CD8-positive, alpha-beta memory T cell (primary cell): ENCODE results near the gene PHTF2. TPM values are rescaled to one million over a fixed set of nuclear protein-coding genes. Genes with fewer than 3 reads are reported as not detected.
A peak's percentile ranks its signal among the peaks of the same experiment; 100 is the strongest.

Source experiments
- CTCF ChIA-PET: fragments of 350-600 bp; sonication (Branson Sonifier 250); formaldehyde crosslinking; loops from one replicate; lab custom pipeline; 2021; ENCODE audit warnings: antibody characterized with exemption; lab: Charles Lee
- POLR2A ChIA-PET: fragments of 350-600 bp; sonication (Branson Sonifier 250); formaldehyde crosslinking; loops from one replicate; lab custom pipeline; 2021; ENCODE audit warnings: antibody characterized with exemption; lab: Charles Lee
- DNase-seq, 5 donors: peaks; one replicate each; pipeline versions ENCODE4 v3.0.0 to v3.0.0-alpha.2; 2020 to 2022; ENCODE audit warnings: mixed read lengths in 1 of 5
- H3K27ac ChIP-seq: one replicate; pipeline ENCODE4 v1.7.0; 2013; ENCODE audit warnings: low read depth, mild to moderate bottlenecking, low read length, moderate library complexity
- H3K27me3 ChIP-seq: 2 replicates; pipeline ENCODE4 v1.7.0; 2013; ENCODE audit warnings: low read length, mild to moderate bottlenecking; ENCODE audit not compliant: insufficient read depth, poor library complexity, severe bottlenecking
- H3K36me3 ChIP-seq: 2 replicates; pipeline ENCODE4 v1.7.0; 2013; ENCODE audit warnings: mild to moderate bottlenecking, low read length, moderate library complexity; ENCODE audit not compliant: insufficient read depth
- H3K4me1 ChIP-seq: 2 replicates; pipeline ENCODE4 v1.7.0; 2013; ENCODE audit warnings: mild to moderate bottlenecking, low read length, moderate library complexity; ENCODE audit not compliant: insufficient read depth
- H3K4me3 ChIP-seq: 2 replicates; pipeline ENCODE4 v1.7.0; 2013; ENCODE audit warnings: mild to moderate bottlenecking, low read length
- H3K9me3 ChIP-seq: 2 replicates; pipeline ENCODE4 v1.7.0; 2013; ENCODE audit warnings: mild to moderate bottlenecking, low read length
- H3K27ac Mint-ChIP-seq, 8 donors: one replicate each; pipeline ENCODE4 v1.8.0; 2020 to 2021; ENCODE audit warnings: mixed read lengths in 8 of 8, mild to moderate bottlenecking in 6 of 8, inconsistent platforms in 3 of 8, moderate library complexity in 3 of 8
- H3K27me3 Mint-ChIP-seq, 2 donors: one replicate each; pipeline ENCODE4 v1.8.0; 2020 to 2021; ENCODE audit warnings: mixed read lengths in 2 of 2, mild to moderate bottlenecking in 1 of 2, moderate library complexity in 1 of 2
- H3K36me3 Mint-ChIP-seq, 3 donors: one replicate each; pipeline ENCODE4 v1.8.0; 2020 to 2021; ENCODE audit warnings: mixed read lengths in 3 of 3, inconsistent platforms in 1 of 3, mild to moderate bottlenecking in 1 of 3
- H3K4me1 Mint-ChIP-seq, 3 donors: one replicate each; pipeline ENCODE4 v1.8.0; 2020 to 2021; ENCODE audit warnings: mixed read lengths in 3 of 3, inconsistent platforms in 1 of 3, mild to moderate bottlenecking in 1 of 3
- H3K4me3 Mint-ChIP-seq, 7 donors: one replicate each; pipeline ENCODE4 v1.8.0; 2020 to 2021; ENCODE audit warnings: mixed read lengths in 7 of 7, mild to moderate bottlenecking in 6 of 7, moderate library complexity in 4 of 7, inconsistent platforms in 2 of 7
- H3K9me3 Mint-ChIP-seq, 5 donors: one replicate each; pipeline ENCODE4 v1.8.0; 2020 to 2022; ENCODE audit warnings: mixed read lengths in 5 of 5, mild to moderate bottlenecking in 3 of 5, moderate library complexity in 2 of 5, inconsistent platforms in 1 of 5
- polyA plus RNA-seq: library from polyadenylated mRNA; unstranded; fragments of 300-500 nt; fragmentation: Illumina TruSeq; gene quantifications from one replicate; pipeline ENCODE4 v1.2.3, GENCODE V29; 2021
- total RNA-seq, 2 experiments: library from RNA; stranded (reverse); gene quantifications; one replicate each; pipeline ENCODE4 v1.2.3, GENCODE V29; 2021

The PHTF2 gene
- total and polyA plus RNA-seq, 3 experiments from 2014 or later = 13.7 to 44.5 (median 39.3) TPM

DNA sequence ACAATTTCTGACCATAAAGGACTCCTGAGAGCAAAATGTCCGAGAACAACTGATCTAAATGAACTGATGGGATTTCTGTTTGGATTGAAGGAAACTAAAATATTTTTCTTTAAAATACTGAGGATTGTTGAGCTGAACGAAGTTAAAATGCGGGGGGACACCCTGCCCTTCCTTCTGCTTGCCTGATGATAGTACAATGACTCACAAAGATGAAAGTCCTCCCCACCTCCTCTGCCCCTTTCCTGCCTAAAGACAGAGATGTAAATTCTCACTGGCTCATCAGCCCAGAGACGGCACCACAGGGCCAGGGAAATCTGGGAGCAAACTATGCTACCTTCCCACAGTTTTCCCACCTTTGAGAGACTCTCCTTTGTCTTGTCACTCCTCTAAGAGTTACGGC lies 180.6 kb downstream of the PHTF2 start:
- CTCF ChIA-PET = no interaction called here

GRCh38 chr7:77980087-77980713 lies 181.6 kb downstream of the PHTF2 start:
- peaks cover 0 to 19% of the 10 kb centered on the region in 2 donors for H3K27me3 Mint-ChIP-seq
- H3K36me3 Mint-ChIP-seq = no peaks in the 10 kb centered on the region
- H3K36me3 ChIP-seq = no peaks in the 10 kb centered on the region
- no peaks in the 10 kb centered on the region for H3K4me1 ChIP-seq
- H3K27me3 ChIP-seq = no peaks in the 10 kb centered on the region
- DNase-seq = no peak
- H3K9me3 Mint-ChIP-seq = no peaks in the 10 kb centered on the region
- H3K4me1 Mint-ChIP-seq = peaks cover 0 to 3% (median 0%) of the 10 kb centered on the region in 3 donors
- CTCF ChIA-PET = no interaction called here
- H3K4me3 ChIP-seq = no peak overlapping the region
- POLR2A ChIA-PET = no interaction called here
- no peak overlapping the region for H3K27ac ChIP-seq
- no peak overlapping the region for H3K4me3 Mint-ChIP-seq
- H3K9me3 ChIP-seq = no peaks in the 10 kb centered on the region
- no peak overlapping the region for H3K27ac Mint-ChIP-seq

More for the DNA sequence above, 180.6 kb downstream of the PHTF2 start:
- POLR2A ChIA-PET = no interaction called here
- no peaks in the 10 kb centered on the region for H3K36me3 ChIP-seq
- H3K9me3 ChIP-seq = no peaks in the 10 kb centered on the region
- H3K4me1 ChIP-seq = no peaks in the 10 kb centered on the region
- H3K27ac Mint-ChIP-seq = no peak overlapping the region
- H3K36me3 Mint-ChIP-seq = no peaks in the 10 kb centered on the region
- peaks cover 0 to 3% (median 0%) of the 10 kb centered on the region in 3 donors for H3K4me1 Mint-ChIP-seq
- H3K27ac ChIP-seq = no peak overlapping the region
- H3K27me3 ChIP-seq = no peaks in the 10 kb centered on the region
- H3K4me3 ChIP-seq = no peak overlapping the region
- no peaks in the 10 kb centered on the region for H3K9me3 Mint-ChIP-seq
- no peak overlapping the region for H3K4me3 Mint-ChIP-seq
- DNase-seq = no peak
- peaks cover 0 to 17% of the 10 kb centered on the region in 2 donors for H3K27me3 Mint-ChIP-seq

- POLR2A ChIA-PET = no interaction called here
- CTCF ChIA-PET = no interaction called here
- H3K4me3 Mint-ChIP-seq = no peak overlapping the region
Measured at GRCh38 chr7:77982926-77983550, 184.5 kb downstream of the PHTF2 start.

GRCh38 chr7:77983973-77984372 lies 185.4 kb downstream of the PHTF2 start:
- Mint-ChIP-seq H3K27ac (no peak overlapping the region), H3K27me3 (peaks cover 0 to 22% of the 10 kb centered on the region in 2 donors), H3K36me3 (no peaks in the 10 kb centered on the region), H3K9me3 (no peaks in the 10 kb centered on the region), H3K4me3 (no peak overlapping the region), H3K4me1 (peaks cover 0 to 3% (median 0%) of the 10 kb centered on the region in 3 donors)
- Histone ChIP-seq H3K27ac (no peak overlapping the region), H3K27me3 (no peaks in the 10 kb centered on the region), H3K36me3 (no peaks in the 10 kb centered on the region), H3K4me1 (no peaks in the 10 kb centered on the region), H3K4me3 (no peak overlapping the region), H3K9me3 (no peaks in the 10 kb centered on the region)
- POLR2A ChIA-PET = no interaction called here
- no peak for DNase-seq
- CTCF ChIA-PET = no interaction called here

More at GRCh38 chr7:77982926-77983550, 184.5 kb downstream of the PHTF2 start:
- Histone ChIP-seq H3K4me1 (no peaks in the 10 kb centered on the region), H3K9me3 (no peaks in the 10 kb centered on the region), H3K27ac (no peak overlapping the region), H3K4me3 (no peak overlapping the region), H3K27me3 (no peaks in the 10 kb centered on the region), H3K36me3 (no peaks in the 10 kb centered on the region)
- Mint-ChIP-seq H3K9me3 (no peaks in the 10 kb centered on the region), H3K27me3 (peaks cover 0 to 22% of the 10 kb centered on the region in 2 donors), H3K36me3 (no peaks in the 10 kb centered on the region), H3K27ac (peak overlapping the region in 1 of 8 donors; percentile 22), H3K4me1 (peaks cover 0 to 3% (median 0%) of the 10 kb centered on the region in 3 donors)
- DNase-seq = no peak

DNA sequence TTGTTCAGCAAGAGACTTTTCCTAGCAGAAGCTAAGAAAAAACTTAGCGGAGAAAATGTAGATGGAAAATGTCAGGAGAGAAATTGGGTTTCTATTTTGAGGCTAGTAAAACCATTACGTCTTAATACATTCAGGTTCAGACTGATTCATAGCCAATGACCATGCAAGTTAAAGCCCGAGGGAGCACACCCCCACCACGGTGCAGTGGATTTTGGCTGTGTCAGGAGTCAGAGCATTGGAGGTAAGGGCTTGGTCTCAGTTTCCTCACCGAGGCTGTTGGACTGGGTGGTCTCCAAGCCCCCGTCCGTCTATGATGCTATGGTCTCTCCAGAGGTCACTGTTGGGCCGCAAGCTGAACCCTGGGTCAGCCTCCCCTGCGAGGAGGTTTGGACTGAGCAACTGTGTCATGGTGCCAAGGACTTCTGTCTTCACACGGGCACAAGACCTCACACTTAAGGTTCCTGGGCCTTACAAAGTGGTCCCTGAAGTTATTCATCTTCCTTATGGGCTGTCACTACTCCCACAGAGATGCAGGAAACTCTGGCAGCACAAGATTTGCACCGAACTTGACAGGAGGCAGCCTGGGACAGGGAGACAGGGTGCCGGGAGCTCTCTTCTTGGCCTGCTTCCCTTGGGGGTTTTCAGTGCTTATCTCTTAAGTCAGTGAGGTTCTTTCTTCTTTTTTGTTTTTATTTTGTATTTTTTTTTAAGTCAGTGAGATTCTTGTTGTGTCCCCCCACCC lies 186.8 kb downstream of the PHTF2 start:
- Histone ChIP-seq H3K27ac (no peak overlapping the region), H3K27me3 (no peaks in the 10 kb centered on the region), H3K4me3 (no peak overlapping the region), H3K9me3 (no peaks in the 10 kb centered on the region), H3K36me3 (no peaks in the 10 kb centered on the region), H3K4me1 (no peaks in the 10 kb centered on the region)
- ChIA-PET POLR2A (no interaction called here), CTCF (no interaction called here)
- Mint-ChIP-seq H3K4me1 (peaks cover 0 to 3% (median 0%) of the 10 kb centered on the region in 3 donors), H3K27ac (no peak overlapping the region), H3K9me3 (no peaks in the 10 kb centered on the region), H3K36me3 (no peaks in the 10 kb centered on the region), H3K4me3 (no peak overlapping the region), H3K27me3 (peaks cover 0 to 22% of the 10 kb centered on the region in 2 donors)
- no peak for DNase-seq

DNA sequence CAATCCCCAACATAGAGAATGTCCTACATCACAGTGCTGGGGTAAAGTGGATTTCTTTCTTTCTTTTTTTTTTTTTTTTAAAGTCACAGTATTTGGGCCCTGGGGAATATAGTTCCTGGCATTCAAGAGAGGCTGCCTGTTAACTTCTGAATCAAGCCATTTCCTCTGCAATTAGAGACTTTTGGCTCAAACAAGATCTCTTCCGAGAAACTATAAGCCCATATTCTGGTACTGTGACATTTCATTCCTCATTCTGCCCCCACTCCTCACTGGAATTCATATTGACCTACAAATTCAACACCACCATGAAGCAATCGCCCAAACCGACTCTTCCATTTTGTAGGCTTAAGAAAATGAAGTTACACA lies 187.4 kb downstream of the PHTF2 start:
- Mint-ChIP-seq H3K4me3 (no peak overlapping the region), H3K36me3 (peaks cover 0 to under 1% (median 0%) of the 10 kb centered on the region in 3 donors), H3K4me1 (peaks cover 0 to 3% (median 0%) of the 10 kb centered on the region in 3 donors), H3K9me3 (no peaks in the 10 kb centered on the region), H3K27ac (no peak overlapping the region), H3K27me3 (peaks cover under 1 to 22% of the 10 kb centered on the region in 2 donors)
- Histone ChIP-seq H3K27ac (no peak overlapping the region), H3K27me3 (no peaks in the 10 kb centered on the region), H3K4me1 (no peaks in the 10 kb centered on the region), H3K9me3 (no peaks in the 10 kb centered on the region), H3K4me3 (no peak overlapping the region), H3K36me3 (no peaks in the 10 kb centered on the region)
- POLR2A ChIA-PET = no interaction called here
- DNase-seq = no peak
- CTCF ChIA-PET = no interaction called here

DNA sequence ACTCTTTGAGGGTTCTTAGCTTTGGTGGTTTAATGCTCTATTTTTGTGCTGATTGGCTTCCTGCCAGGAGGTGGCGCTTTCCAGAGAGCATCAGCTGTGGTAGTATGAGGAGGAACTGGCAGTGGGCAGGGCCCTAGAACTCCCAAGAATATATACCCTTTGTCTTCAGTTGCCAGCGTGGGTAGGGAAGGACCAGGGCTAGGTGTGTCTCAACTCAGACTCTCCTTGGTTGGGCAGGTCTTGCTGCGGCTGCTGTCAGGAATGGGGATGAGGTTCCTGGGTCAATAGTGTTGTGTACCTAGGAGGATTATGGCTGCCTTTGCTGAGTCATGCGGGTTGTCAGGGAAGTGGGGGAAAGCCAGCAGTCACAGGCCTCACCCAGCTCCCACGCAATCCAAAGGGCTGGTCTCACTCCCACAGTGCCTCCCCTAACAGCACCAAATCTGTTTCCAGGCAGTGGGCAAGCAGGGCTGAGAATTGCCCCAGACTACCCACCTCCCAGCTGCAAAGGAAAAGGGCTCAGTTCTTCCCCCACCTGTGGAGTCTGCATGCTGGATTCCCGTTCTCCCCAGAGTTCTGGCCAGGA lies 191.5 kb downstream of the PHTF2 start:
- Mint-ChIP-seq H3K4me1 (no peaks in the 10 kb centered on the region), H3K36me3 (peaks cover 0 to 2% (median 0%) of the 10 kb centered on the region in 3 donors), H3K27ac (no peak overlapping the region), H3K4me3 (no peak overlapping the region), H3K27me3 (peaks cover 5 to 14% of the 10 kb centered on the region in 2 donors), H3K9me3 (no peaks in the 10 kb centered on the region)
- CTCF ChIA-PET = interaction anchor here (0.6 to 1.7 kb wide), 2 partner anchors 28 to 59 kb away, joined by 3 to 5 read pairs; no protein-coding TSS in a partner anchor
- POLR2A ChIA-PET = no interaction called here
- Histone ChIP-seq H3K36me3 (no peaks in the 10 kb centered on the region), H3K27me3 (no peaks in the 10 kb centered on the region), H3K9me3 (no peaks in the 10 kb centered on the region), H3K4me3 (no peak overlapping the region), H3K4me1 (no peaks in the 10 kb centered on the region), H3K27ac (no peak overlapping the region)
- no peak for DNase-seq

- no peaks in the 10 kb centered on the region for H3K4me1 ChIP-seq
- H3K4me1 Mint-ChIP-seq = no peaks in the 10 kb centered on the region
- CTCF ChIA-PET = no interaction called here
- H3K27me3 ChIP-seq = no peaks in the 10 kb centered on the region
- no peak overlapping the region for H3K27ac ChIP-seq
- no peak overlapping the region for H3K4me3 ChIP-seq
- H3K36me3 Mint-ChIP-seq = peaks cover 0 to 2% (median 0%) of the 10 kb centered on the region in 3 donors
- no peaks in the 10 kb centered on the region for H3K9me3 Mint-ChIP-seq
- no peak overlapping the region for H3K27ac Mint-ChIP-seq
- peaks cover 5 to 11% of the 10 kb centered on the region in 2 donors for H3K27me3 Mint-ChIP-seq
- POLR2A ChIA-PET = no interaction called here
- no peaks in the 10 kb centered on the region for H3K9me3 ChIP-seq
- DNase-seq = no peak
- no peaks in the 10 kb centered on the region for H3K36me3 ChIP-seq
- H3K4me3 Mint-ChIP-seq = no peak overlapping the region
Measured at GRCh38 chr7:77991656-77992055, 193.1 kb downstream of the PHTF2 start.
